KOPT-K1 (cell line): ENCODE measurements around the gene NR4A1.

ENCODE experiments used
- H3K27ac ChIP-seq: fragments of 200-600 bp; sonication (generic); 2 replicates; pipeline ENCODE4 v1.5.1; 2016; ENCODE audit warnings: antibody characterized with exemption, mild to moderate bottlenecking, low read depth, low read length; ENCODE audit not compliant: poor library complexity, severe bottlenecking
- H3K36me3 ChIP-seq: fragments of 200-600 bp; sonication (generic); 2 replicates; pipeline ENCODE4 v1.5.1; 2017; ENCODE audit warnings: antibody characterized with exemption, mild to moderate bottlenecking, low read length, moderate library complexity; ENCODE audit not compliant: insufficient read depth
- H3K9me3 ChIP-seq: fragments of 200-600 bp; sonication (generic); 2 replicates; pipeline ENCODE4 v1.5.1; 2017; ENCODE audit warnings: antibody characterized with exemption, low read length, mild to moderate bottlenecking; ENCODE audit not compliant: insufficient read depth, poor library complexity, severe bottlenecking

The NR4A1 gene

DNA sequence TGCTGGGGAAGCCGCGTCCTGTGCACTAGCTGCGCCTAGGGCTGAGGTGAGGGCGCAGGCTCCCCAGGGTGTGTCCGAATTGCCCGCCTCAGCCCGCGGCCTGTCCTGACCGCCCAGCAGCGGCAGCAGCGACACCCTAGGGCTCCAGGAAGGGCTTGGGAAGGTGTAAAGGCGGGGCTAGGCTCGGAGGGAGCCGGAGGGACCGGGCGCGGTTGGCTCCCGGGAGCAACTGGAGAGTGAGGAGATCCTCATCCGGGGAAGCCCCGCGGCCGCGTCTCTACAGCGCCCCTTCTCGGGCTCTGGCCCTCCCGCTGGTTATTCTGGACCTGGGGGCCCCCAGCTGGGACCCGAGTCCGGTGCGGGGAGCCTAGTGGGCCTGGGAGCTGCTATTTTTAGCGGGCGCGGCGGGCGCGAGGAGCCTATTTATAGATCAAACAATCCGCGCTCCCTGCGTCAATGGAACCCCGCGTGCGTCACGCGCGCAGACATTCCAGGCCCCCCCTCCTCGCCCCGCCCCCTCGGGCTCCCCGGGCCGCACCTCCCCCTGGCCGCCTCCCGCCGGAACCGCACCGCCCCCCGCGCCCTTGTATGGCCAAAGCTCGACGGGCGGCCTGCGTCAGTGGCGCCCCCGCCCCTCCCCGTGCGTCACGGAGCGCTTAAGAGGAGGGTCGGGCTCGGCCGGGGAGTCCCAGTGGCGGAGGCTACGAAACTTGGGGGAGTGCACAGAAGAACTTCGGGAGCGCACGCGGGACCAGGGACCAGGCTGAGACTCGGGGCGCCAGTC lies at the start of gene NR4A1:
Gene NR4A1, plus strand, starts transcription at position 685 of the 784 bp plus-strand sequence. CDS start 2,887 bp downstream, outside the sequence.
- H3K36me3 ChIP-seq, result no peaks in the 10 kb centered on the region
- no peaks in the 10 kb centered on the region for H3K9me3 ChIP-seq
- H3K27ac ChIP-seq, result no peak within 1 kb of the TSS

DNA sequence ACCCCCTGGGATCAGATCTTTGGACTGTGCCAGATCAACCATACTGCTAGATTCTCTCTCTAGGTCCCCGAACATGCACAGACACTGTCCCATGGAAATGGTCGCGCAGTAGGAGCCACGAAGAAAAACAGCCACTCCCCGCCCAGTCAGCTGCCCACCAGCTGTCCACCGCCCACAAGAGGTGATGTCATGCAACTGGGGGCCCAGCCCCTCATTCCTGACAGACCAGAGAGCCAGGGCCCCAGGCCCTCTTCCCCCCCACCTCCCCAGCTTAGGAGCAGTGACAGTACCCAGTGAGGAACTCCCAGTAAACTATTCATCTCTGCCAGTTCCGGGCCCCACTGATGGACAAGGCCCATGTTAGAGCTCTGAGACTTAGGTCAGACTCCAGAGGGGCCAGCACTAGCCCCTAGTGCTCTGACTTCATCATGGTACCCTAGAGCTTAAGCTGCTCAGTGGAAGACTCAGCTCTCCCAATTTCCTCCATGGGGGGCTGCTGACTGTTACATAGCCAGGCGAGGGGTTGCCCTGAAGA lies 48.2 kb upstream of the NR4A1 start:
- Histone ChIP-seq H3K36me3 (peaks cover 13% of the 10 kb centered on the region), H3K27ac (peak overlapping the region; percentile 39), H3K9me3 (no peaks in the 10 kb centered on the region)

DNA sequence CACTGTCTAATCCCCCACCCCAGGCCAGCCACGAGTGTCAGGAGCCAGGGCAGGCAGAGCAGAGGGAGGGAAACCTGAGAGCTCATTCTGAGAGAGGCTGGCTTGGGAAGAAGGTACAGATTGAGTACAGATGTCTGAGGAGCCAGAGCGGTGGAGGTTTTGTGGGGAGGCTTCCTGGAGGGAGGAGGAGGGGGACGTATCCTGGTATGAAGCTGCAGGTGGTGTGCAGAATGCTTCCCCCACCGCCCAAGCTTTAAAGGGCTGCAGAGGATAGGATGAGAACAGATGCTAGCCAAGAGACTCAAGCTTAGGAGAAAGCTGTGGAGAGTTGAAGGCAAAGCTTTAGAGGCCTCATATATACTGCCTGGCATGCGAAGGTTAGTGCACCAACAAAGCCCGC lies 47.7 kb upstream of the NR4A1 start:
- Histone ChIP-seq H3K27ac (peak overlapping the region; percentile 39), H3K36me3 (peaks cover 12% of the 10 kb centered on the region), H3K9me3 (no peaks in the 10 kb centered on the region)

DNA sequence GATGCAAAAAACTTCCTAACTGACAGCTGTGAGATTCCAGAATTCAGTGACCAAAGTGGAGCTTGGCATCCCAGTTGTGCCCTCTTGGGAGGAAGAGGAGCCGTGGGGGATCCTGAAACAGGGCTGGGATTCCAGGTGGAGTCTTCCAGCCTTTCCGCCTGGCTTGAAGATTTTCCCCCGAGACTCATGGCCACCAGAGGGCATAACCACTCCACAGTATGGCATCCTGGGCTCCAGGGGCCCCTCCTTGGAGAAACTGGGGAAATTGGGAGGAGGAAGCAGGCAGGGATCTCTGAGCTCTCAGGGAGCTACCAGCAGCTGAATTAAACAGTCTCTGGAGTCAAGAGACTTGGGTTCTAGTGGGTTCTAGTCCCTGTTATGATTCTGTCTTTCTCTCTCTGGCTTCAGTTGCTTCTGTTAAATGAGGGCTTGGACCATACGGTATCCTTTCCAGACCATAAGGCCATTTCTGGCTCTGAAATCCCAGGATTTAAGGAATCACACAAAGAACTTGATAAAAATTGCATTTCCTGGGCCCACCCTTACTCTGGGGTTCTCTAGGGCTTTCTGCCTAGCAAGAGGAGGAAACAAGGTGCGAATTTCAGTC lies 47.1 kb upstream of the NR4A1 start:
- Histone ChIP-seq H3K9me3 (no peaks in the 10 kb centered on the region), H3K27ac (peak overlapping the region; percentile 39), H3K36me3 (peaks cover 12% of the 10 kb centered on the region)

DNA sequence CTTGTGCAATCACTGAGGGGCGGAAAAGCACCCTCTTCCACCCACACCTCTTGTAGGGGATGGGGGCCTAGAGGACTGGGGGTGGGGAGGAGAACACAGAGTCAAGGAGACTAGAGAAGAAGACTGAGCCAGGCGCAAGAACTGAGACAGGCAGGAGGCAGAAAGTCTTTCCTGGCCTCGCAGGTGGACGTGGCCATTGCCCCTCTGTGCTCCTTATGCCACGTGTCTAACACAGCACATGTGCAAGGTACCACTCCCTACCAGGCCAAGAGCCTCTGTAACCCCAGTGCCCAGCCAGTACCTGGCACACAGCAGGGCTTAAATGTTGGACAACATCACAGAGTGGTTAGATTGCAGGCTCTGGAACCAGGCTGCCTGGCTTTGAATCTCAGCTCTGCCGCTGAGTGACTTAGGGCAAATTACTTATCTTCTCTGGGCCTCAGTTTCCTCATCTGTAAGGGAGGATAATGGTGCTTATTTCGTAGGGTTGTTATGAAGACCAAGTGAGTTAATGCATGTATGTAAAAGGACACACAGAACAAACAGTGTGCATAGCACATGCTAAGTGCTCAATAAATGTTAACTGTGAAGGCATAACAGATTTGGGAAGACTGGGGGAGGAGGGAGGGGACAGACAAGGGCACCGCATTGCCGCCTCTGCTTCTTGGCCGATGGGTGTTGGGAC lies 45.9 kb upstream of the NR4A1 start:
- peaks cover 4% of the 10 kb centered on the region; the same call in 1 of the 2 replicates for H3K36me3 ChIP-seq
- no peak overlapping the region for H3K27ac ChIP-seq
- no peaks in the 10 kb centered on the region for H3K9me3 ChIP-seq

DNA sequence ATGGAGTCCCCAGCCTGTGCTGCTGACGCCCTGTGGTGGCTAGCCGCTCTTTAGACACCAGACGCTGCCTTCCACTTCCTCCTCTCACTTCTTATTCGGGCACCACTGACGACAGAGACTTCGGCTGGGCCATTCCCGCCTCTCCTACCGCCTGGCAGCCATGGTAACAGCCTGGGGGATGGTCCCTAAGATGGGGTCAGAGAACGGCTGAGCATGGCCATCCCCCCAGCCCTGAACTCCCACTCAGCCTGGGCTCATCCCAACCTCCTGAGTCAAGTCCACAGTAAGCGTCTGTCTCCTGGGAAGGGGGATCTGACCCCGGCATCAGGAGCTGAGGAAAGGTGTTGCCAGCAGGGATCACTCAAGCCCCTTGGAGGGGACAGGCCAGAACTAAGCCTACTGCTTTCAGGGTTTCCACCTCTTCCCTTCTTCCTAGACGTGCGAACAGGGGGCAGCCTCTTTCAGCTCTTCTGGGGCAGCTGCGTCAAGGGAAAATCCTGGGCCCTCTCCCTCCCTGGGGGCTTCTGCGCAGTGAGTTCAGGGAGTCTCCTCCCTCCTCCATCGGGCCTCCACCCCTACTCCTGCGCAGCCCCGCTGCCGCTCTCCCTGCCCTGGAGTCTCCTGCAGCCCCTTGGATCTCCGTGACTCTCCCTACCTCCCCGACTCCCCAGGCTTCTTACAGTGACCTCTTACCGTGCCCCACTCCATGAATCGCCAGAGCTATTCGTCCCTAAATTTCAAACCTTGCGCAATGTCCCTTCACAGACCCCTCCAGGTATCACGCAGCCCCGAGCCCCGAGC lies 45.1 kb upstream of the NR4A1 start:
- Histone ChIP-seq H3K27ac (no peak overlapping the region), H3K36me3 (no peaks in the 10 kb centered on the region), H3K9me3 (no peaks in the 10 kb centered on the region)

DNA sequence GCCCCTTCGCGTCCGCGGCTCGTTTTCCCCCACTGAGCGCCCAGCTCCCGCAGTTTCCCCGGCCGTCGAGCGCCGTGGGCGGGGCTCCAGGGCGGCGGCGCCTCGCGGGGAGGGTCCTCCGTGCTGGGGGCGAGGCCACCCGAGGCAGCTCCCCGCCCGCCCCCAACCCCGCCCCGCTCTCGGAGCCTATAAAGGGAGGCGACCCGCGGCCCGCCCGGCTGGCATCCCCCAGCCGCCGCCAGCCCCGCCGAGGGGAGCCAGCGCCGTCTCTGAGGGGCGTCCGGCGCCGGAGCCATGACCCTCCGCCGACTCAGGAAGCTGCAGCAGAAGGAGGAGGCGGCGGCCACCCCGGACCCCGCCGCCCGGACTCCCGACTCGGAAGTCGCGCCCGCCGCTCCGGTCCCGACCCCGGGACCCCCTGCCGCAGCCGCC lies 44.5 kb upstream of the NR4A1 start, which contains the start of gene TAMALIN:
Gene TAMALIN, plus strand, starts transcription at position 221 of the 432 bp plus-strand sequence. Its CDS starts 74 bp downstream, at position 295.
- Histone ChIP-seq H3K9me3 (no peaks in the 10 kb centered on the region), H3K27ac (peak within 1 kb of the TSS; percentile 33), H3K36me3 (no peaks in the 10 kb centered on the region)

DNA sequence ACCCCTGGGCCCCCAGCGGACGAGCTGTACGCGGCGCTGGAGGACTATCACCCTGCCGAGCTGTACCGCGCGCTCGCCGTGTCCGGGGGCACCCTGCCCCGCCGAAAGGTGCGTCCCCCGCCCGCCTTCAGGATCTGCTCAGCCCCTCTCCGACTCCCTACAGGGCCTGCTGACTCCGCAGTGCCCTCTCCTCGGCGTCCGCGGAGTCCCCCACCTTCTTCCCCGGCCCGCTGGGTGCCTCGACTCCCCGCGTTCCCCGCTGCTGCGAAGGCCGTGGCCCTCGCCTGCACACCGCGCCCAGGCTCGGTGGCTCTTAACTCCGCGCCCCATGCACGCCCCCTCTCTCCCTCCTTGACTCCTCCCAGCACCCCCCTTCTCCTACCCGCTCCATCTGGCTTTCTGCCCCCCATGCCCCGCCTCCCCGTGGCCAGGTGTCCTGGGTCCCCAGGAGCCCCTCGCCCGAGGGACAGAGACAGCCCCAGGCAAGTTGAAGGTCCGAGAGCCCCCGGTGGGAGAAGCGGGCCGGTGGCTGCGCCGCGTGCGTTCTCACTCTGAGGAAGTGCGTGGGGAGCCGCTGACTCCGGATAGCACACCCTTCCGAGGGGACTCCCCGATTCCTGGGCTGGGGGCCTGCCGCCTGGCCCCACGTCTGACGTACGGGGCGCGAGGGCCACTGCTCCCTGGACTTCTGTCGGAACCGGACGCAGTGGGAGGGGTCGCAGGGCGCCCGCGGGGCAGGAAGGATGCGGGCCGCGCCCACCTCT lies 43.9 kb upstream of the NR4A1 start:
- no peaks in the 10 kb centered on the region for H3K9me3 ChIP-seq
- H3K36me3 ChIP-seq, result no peaks in the 10 kb centered on the region
- peak overlapping the region; percentile 33 for H3K27ac ChIP-seq

DNA sequence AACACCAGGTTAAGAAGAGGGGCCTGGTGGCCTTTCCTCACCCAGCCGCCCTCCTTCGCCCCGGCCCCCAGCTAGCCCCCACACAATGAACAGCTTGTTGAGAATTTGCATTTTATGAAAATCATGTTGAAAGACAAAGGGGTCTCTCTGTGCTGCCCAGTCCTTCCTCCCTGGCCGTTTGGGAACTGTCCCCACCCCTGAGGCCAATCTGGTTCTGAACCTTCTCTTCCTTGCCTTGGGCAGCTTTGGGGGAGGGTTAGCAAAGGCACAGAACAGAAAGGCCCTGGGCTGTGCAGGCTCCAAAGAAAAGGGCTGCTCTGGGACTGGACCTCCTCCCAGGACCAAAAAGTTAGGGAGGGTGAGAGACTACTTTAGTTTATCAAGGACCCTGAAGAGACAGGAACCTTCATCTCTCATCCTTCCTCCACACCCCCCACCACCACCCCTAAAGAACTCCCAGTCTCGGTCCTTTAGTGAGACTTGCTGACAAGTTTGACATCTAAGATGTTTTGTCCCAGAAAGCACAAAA lies 43.2 kb upstream of the NR4A1 start:
- H3K36me3 ChIP-seq, result no peaks in the 10 kb centered on the region
- no peaks in the 10 kb centered on the region for H3K9me3 ChIP-seq
- no peak overlapping the region for H3K27ac ChIP-seq

DNA sequence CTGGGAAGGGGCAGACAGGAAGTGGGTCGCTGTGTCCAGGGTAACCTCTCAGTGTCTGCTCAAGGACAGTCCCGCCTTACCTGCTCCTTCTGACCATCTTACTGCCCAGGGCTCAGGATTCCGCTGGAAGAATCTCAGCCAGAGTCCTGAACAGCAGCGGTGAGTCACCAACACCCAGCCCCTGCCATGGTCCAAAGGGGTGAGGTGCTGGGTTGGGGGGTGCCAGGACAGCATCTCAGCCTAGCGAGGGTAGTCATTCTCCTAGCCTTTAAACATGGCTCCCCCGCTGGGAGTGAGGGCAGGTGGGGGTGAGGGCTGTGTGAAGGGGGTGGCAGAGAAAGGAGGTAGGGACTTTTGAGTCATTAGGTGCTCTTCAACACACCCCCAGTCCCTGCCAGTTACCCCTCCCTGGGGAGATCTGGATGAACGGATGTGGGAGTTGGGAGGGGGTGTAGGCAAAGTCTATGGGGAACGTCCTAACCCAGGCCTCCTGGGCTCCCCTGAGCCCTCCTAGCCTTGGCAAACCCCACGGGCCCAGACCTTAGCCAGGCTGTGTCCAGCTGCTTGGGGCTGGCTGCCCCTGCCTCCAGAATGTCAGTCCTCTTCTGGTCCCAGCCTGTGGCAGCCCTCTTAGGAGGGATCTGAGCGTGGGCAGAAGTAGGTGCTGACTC lies 42.0 kb upstream of the NR4A1 start:
- Histone ChIP-seq H3K36me3 (no peaks in the 10 kb centered on the region), H3K9me3 (no peaks in the 10 kb centered on the region), H3K27ac (no peak overlapping the region)

DNA sequence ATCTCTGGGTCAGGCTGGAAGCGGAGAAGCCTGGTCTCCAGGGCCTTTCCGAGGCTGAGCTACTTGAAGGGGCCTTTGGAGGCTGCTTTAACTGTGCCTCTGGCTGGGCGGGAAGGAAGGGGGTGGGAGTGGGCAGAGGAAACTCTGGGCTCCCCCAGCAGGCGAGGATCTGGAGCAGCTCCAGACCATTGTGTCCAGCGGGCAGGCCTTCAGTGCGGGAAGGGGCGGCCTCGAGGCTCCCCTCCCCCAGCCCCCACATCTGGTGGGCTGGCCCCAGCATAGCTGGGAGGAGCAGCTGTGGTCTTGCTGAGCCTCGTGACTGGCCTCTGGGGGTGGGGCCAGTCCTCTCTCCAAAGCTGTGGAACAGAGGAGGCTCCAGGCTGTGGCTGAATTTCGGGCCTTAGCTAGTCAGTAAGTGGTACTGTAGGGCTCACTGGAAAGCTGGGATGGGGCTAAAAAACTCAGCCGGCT lies 41.1 kb upstream of the NR4A1 start:
- no peaks in the 10 kb centered on the region for H3K9me3 ChIP-seq
- no peaks in the 10 kb centered on the region for H3K36me3 ChIP-seq
- no peak overlapping the region for H3K27ac ChIP-seq

DNA sequence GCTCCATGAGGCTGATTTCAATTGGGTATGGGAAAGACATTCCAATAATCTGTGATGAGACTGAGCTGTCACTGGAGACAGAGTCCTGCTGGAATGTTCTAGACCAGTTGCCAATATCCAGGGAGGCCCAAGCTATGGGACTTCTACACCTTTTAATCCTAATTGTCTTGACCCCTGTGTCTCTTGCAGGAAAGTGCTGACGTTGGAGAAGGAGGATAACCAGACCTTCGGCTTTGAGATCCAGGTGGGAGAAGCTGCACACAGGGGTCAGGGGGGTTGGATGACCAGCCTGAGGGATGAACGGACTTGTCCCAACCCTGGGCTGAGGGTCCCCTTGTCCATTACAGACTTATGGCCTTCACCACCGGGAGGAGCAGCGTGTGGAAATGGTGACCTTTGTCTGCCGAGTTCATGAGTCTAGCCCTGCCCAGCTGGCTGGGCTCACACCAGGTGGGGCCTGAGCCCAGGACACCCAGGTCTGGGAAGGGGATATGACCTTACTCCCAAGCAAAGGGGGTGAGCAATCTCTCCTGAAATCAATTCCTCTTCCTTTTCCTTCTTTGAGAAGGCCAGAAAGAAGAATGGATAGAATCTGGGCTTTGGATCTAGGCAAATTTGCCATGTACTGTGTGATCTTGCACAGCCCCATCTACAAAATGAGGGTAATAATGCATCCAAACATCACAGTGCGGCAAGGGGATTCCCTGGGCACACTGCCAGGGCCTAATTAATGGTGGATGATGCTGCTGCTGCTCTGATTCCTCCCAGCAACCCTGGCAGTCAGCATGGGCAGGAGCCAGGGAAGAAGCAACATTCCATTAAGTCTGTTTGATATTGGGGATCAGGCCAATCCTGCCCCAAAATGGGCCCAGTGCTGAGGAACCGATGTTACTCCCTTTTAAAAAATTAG lies 40.3 kb upstream of the NR4A1 start:
- no peaks in the 10 kb centered on the region for H3K36me3 ChIP-seq
- H3K27ac ChIP-seq, result no peak overlapping the region
- H3K9me3 ChIP-seq, result no peaks in the 10 kb centered on the region
